K562 (cell line): ENCODE results near the gene MAP3K14. TPM values are rescaled to one million over a fixed set of nuclear protein-coding genes. Genes with fewer than 3 reads are reported as not detected.

Source experiments
- CHD2 ChIP-seq: IDR thresholded peaks from 2 replicates; pipeline ENCODE4 v1.6.1; 2011; ENCODE audit warnings: low read depth, low read length
- CLOCK ChIP-seq: fragments of 250-450 bp; sonication (Bioruptor Pico); IDR thresholded peaks from 2 replicates; pipeline ENCODE4 v1.4.0; 2020; ENCODE audit warnings: mild to moderate bottlenecking, moderate library complexity, borderline replicate concordance
- HOXB6 ChIP-seq: fragments of 250-450 bp; sonication (Bioruptor Pico); IDR thresholded peaks from 2 replicates; pipeline ENCODE4 v1.5.1; 2022; ENCODE audit warnings: mild to moderate bottlenecking, borderline replicate concordance
- KAT2B ChIP-seq: IDR thresholded peaks from one replicate; pipeline ENCODE4 v1.6.1; 2012; ENCODE audit warnings: low read depth, mild to moderate bottlenecking, control low read depth, inconsistent platforms, low read length, moderate library complexity
- L3MBTL2 ChIP-seq: fragments of 450-650 bp; IDR thresholded peaks from 2 replicates; pipeline ENCODE4 v1.6.1; 2016; ENCODE audit warnings: mild to moderate bottlenecking, moderate library complexity
- MYBL2 ChIP-seq, 2 experiments: fragments of 450-650 bp in 1 of 2; sonication (generic) in 1 of 2; formaldehyde crosslinking in 1 of 2; IDR thresholded peaks; 2 replicates each; pipeline versions ENCODE4 v1.6.1 to v1.8.1; 2017 to 2022; ENCODE audit warnings: borderline replicate concordance in 1 of 2, inconsistent platforms in 1 of 2, low read depth in 1 of 2, mild to moderate bottlenecking in 1 of 2, missing genetic modification reagents in 1 of 2, moderate library complexity in 1 of 2
- NR2F6 ChIP-seq: fragments of 450-650 bp; formaldehyde crosslinking; IDR thresholded peaks from 2 replicates; pipeline ENCODE4 v1.4.0; 2020; ENCODE audit warnings: mild to moderate bottlenecking
- RBM25 ChIP-seq: fragments of 200-400 bp; formaldehyde crosslinking; IDR thresholded peaks from 2 replicates; pipeline ENCODE4 v1.6.1; 2018; ENCODE audit warnings: low read length, low read depth, moderate library complexity; ENCODE audit not compliant: severe bottlenecking
- RFX7 ChIP-seq: fragments of 250-450 bp; sonication (Bioruptor Pico); IDR thresholded peaks from 2 replicates; pipeline ENCODE4 v1.5.1; 2021; ENCODE audit warnings: mild to moderate bottlenecking
- TSC22D4 ChIP-seq: fragments of 450-650 bp; IDR thresholded peaks from 2 replicates; pipeline ENCODE4 v1.6.1; 2016; ENCODE audit warnings: missing genetic modification characterization, missing biosample characterization, control low read depth
- U2AF2 ChIP-seq: fragments of 200-400 bp; formaldehyde crosslinking; optimal IDR thresholded peaks from 2 replicates; pipeline ENCODE3; 2017; ENCODE audit warnings: low read depth, mild to moderate bottlenecking, low read length
- ZNF354B ChIP-seq: fragments of 250-450 bp; sonication (Bioruptor Pico); IDR thresholded peaks from 2 replicates; pipeline ENCODE4 v1.4.0; 2020
- ZNF589 ChIP-seq: fragments of 200-800 bp; sonication (Bioruptor generic); IDR thresholded peaks from 2 replicates; pipeline ENCODE4 v1.6.1; 2016; ENCODE audit warnings: low read depth, missing genetic modification characterization, missing compliant biosample characterization
- ZNF592 ChIP-seq: fragments of 450-650 bp; IDR thresholded peaks from 2 replicates; pipeline ENCODE4 v1.6.1; 2017; ENCODE audit warnings: antibody characterized with exemption, mild to moderate bottlenecking
- ZNF76 ChIP-seq: fragments of 250-450 bp; sonication (Bioruptor Pico); IDR thresholded peaks from 2 replicates; pipeline ENCODE4 v1.4.0; 2020; ENCODE audit warnings: mild to moderate bottlenecking, moderate library complexity, borderline replicate concordance
- polyA plus RNA-seq, 8 experiments: library from polyadenylated mRNA; depleted of rRNA in 4 of 8; stranded (reverse) in 5 of 8; unstranded in 3 of 8; fragments of >200 nt; fragmentation: Nextera tagmentation in 2 of 8; fragmentation: Illumina TruSeq in 1 of 8; extraction: Ambion mirVana in 2 of 8; extraction: Trizol in 1 of 8; gene quantifications; 2 replicates each; pipeline versions ENCODE4 v1.2.1 to v1.2.3, GENCODE V29; 2011 to 2014; ENCODE audit warnings: inconsistent platforms in 1 of 8, missing spikeins in 1 of 8
- total RNA-seq, 7 experiments: library from RNA; depleted of rRNA in 6 of 7; stranded (reverse); fragments of >200 nt in 6 of 7; fragmentation: Illumina TruSeq in 2 of 7; extraction: Trizol in 2 of 7; gene quantifications; 2 replicates each; pipeline versions ENCODE4 v1.2.1 to v1.2.3, GENCODE V29; 2011 to 2021; ENCODE audit warnings: low replicate concordance in 1 of 7
- TF ChIP-seq, protein P1 (sequence below): fragments of 450-650 bp; formaldehyde crosslinking; IDR thresholded peaks from 2 replicates; pipeline ENCODE4 v1.4.0; 2022; ENCODE audit warnings: missing genetic modification characterization
- TF ChIP-seq, protein P2 (sequence below): fragments of 450-650 bp; IDR thresholded peaks from 2 replicates; pipeline ENCODE4 v1.6.1; 2016; ENCODE audit warnings: low read depth, mild to moderate bottlenecking, moderate library complexity

The MAP3K14 gene
- total and polyA plus RNA-seq, 9 of the 15 experiments (the other 6 are each of a cell fraction or from before 2014, with no cell fraction given) = 0.45 to 8.7 (median 3.2) TPM

GRCh38 chr17:45345554-45346215 is 28.9 kb upstream of the MAP3K14 start (continued):
- TF ChIP-seq CLOCK (CRISPR knock-in tag) (no peak), RFX7 (CRISPR knock-in tag) (no peak), ZNF354B (CRISPR knock-in tag) (peak; percentile 13; the same call in 1 of the 2 replicates), RBM25 (no peak), ZNF592 (peak; percentile 42; the same call in 1 of the 2 replicates), CHD2 (no peak), ZNF589 (CRISPR knock-in tag) (peak; percentile 86; the same call in 1 of the 2 replicates), HOXB6 (no peak), TSC22D4 (tag) (no peak), L3MBTL2 (peak; percentile 45), KAT2B (no peak), ZNF76 (CRISPR knock-in tag) (no peak), U2AF2 (no peak), NR2F6 (CRISPR knock-in tag) (no peak; the same call in 1 of the 2 replicates), MYBL2 (IDR thresholded peaks at IDR 0.05; ENCODE audit: low read depth) (no peak), MYBL2 (CRISPR knock-in tag; IDR thresholded peaks at IDR 0.05; ENCODE audit: borderline replicate concordance) (no peak)
- TF ChIP-seq, protein P1, sequence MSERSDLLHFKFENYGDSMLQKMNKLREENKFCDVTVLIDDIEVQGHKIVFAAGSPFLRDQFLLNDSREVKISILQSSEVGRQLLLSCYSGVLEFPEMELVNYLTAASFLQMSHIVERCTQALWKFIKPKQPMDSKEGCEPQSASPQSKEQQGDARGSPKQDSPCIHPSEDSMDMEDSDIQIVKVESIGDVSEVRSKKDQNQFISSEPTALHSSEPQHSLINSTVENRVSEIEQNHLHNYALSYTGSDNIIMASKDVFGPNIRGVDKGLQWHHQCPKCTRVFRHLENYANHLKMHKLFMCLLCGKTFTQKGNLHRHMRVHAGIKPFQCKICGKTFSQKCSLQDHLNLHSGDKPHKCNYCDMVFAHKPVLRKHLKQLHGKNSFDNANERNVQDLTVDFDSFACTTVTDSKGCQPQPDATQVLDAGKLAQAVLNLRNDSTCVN (CRISPR knock-in tag) = peak; percentile 48; the same call in 1 of the 2 replicates
- TF ChIP-seq, protein P2, sequence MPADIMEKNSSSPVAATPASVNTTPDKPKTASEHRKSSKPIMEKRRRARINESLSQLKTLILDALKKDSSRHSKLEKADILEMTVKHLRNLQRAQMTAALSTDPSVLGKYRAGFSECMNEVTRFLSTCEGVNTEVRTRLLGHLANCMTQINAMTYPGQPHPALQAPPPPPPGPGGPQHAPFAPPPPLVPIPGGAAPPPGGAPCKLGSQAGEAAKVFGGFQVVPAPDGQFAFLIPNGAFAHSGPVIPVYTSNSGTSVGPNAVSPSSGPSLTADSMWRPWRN = peak; percentile 99
